PC-3 (cell line): ENCODE measurements around the gene MAST2. TPM values are rescaled to one million over a fixed set of nuclear protein-coding genes. Genes with fewer than 3 reads are reported as not detected.
"Not testable (repeated sequence)": the region's sequence is repeated elsewhere in the genome, so short reads cannot be mapped to it uniquely, and the experiment has no call there.

Source experiments
- ATAC-seq: fragments of 200-7000 bp; cut with Tn5 transposase; 2 replicates; pipeline ENCODE4 v1.9.1; 2020; ENCODE audit warnings: mild to moderate bottlenecking, moderate library complexity
- BruUV-seq: library from RNA; stranded (reverse); fragments of 400-500 nt; replicated peaks from 2 replicates; lab custom pipeline; 2021; lab: Mats Ljungman, UMichigan
- CTCF ChIA-PET: fragments of 300-600 bp; sonication (Branson Sonifier 250); formaldehyde crosslinking; loops from one replicate; lab custom pipeline; 2022; ENCODE audit warnings: antibody characterized with exemption; lab: Charles Lee
- POLR2A ChIA-PET: fragments of 300-600 bp; sonication (Branson Sonifier 250); formaldehyde crosslinking; loops from one replicate; lab custom pipeline; 2022; ENCODE audit warnings: antibody characterized with exemption; ENCODE audit not compliant: unreplicated experiment; lab: Charles Lee
- DNase-seq: peaks from one replicate; pipeline ENCODE4 v3.0.0-alpha.2; 2015
- H2AFZ ChIP-seq: fragments of 300-600 bp; sonication (generic); 2 replicates; pipeline ENCODE4 v1.6.0; 2016; ENCODE audit warnings: antibody characterized with exemption, low read length
- H3F3A ChIP-seq: fragments of 300-600 bp; sonication (generic); one replicate; pipeline ENCODE4 v1.6.0; 2017; ENCODE audit warnings: antibody characterized with exemption, low read length, control low read depth, mild to moderate bottlenecking; ENCODE audit not compliant: unreplicated experiment
- H3K27ac ChIP-seq: fragments of 300-600 bp; sonication (generic); 2 replicates; pipeline ENCODE4 v1.5.1; 2016; ENCODE audit warnings: mild to moderate bottlenecking, low read length
- H3K27me3 ChIP-seq: fragments of 300-600 bp; sonication (generic); 2 replicates; pipeline ENCODE4 v1.6.1; 2016; ENCODE audit warnings: low read length, mixed read lengths
- H3K36me3 ChIP-seq: fragments of 300-600 bp; sonication (generic); 2 replicates; pipeline ENCODE4 v1.6.1; 2016; ENCODE audit warnings: low read depth, mixed run types, low read length, mixed read lengths
- H3K4me1 ChIP-seq: fragments of 300-600 bp; sonication (generic); 2 replicates; pipeline ENCODE4 v1.5.1; 2016; ENCODE audit warnings: low read length; ENCODE audit not compliant: insufficient read depth
- H3K4me2 ChIP-seq: fragments of 300-600 bp; sonication (generic); 2 replicates; pipeline ENCODE4 v1.6.0; 2016; ENCODE audit warnings: low read length
- H3K4me3 ChIP-seq: fragments of 300-600 bp; sonication (generic); 2 replicates; pipeline ENCODE4 v1.5.1; 2016; ENCODE audit warnings: mild to moderate bottlenecking, low read length, mixed read lengths
- H3K79me2 ChIP-seq: fragments of 300-600 bp; sonication (generic); 2 replicates; pipeline ENCODE4 v1.6.1; 2017; ENCODE audit warnings: low read length, mixed read lengths
- H3K9ac ChIP-seq: fragments of 300-600 bp; sonication (generic); 2 replicates; pipeline ENCODE4 v1.6.0; 2016; ENCODE audit warnings: mild to moderate bottlenecking, low read length
- H3K9me2 ChIP-seq: fragments of 300-600 bp; sonication (generic); replicated peaks from 2 replicates; pipeline ENCODE4 v1.6.1; 2016; ENCODE audit warnings: mixed run types, low read length, mixed read lengths
- H3K9me3 ChIP-seq: fragments of 300-600 bp; sonication (generic); 2 replicates; pipeline ENCODE4 v1.6.1; 2016; ENCODE audit warnings: low read length, mixed read lengths
- H4K20me1 ChIP-seq: fragments of 300-600 bp; sonication (generic); 2 replicates; pipeline ENCODE4 v1.6.1; 2016; ENCODE audit warnings: low read length, mixed read lengths
- EZH2 ChIP-seq: fragments of 300-600 bp; sonication (generic); IDR thresholded peaks from one replicate; pipeline ENCODE4 v1.6.1; 2017; ENCODE audit warnings: antibody characterized with exemption, mild to moderate bottlenecking, low read length; ENCODE audit not compliant: unreplicated experiment
- EZH2phosphoT487 ChIP-seq: fragments of 300-600 bp; sonication (generic); IDR thresholded peaks from 2 replicates; pipeline ENCODE4 v1.6.1; 2018; ENCODE audit warnings: mild to moderate bottlenecking, antibody characterized with exemption, low read length, borderline replicate concordance
- intact Hi-C: fragments of 100-400 bp; cut with micrococcal nuclease; formaldehyde crosslinking; loops from 2 replicates; pipeline ENCODE4 v1.9.0; 2023
- total RNA-seq: library from RNA; depleted of rRNA; stranded (reverse); fragments of >200 nt; gene quantifications from 2 replicates; pipeline ENCODE4 v1.2.3, GENCODE V29; 2014
- TF ChIP-seq, protein P1 (sequence below): fragments of 300-600 bp; sonication (generic); conservative IDR thresholded peaks from 2 replicates; pipeline ENCODE4 v1.5.1; 2017; ENCODE audit warnings: antibody characterized with exemption, low read depth, mild to moderate bottlenecking, low read length

Gene MAST2
- total RNA-seq, 1 experiment from 2014 or later = 29.3 TPM

DNA sequence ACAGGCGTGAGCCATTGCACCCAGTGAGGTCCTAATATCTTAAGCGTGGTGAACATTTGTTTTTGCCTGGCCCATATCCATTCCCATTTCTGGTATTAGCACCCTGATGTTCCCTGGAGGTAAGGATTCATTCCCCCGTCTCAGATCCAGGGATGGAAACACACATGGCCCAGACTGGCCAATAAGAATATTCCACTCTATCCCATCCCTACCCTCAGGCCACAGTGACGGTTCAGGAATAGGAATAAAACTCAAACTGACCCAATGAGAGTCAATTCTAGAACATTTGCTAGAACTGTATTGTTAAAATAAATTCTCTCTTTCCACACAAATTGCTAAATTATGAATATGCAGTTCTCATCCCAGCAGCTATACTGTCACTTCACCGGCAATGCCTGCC, 252.9 kb downstream of the MAST2 start:
- Histone ChIP-seq H2AFZ (no peak overlapping the region), H3K36me3 (peaks cover 14% of the 10 kb centered on the region; the same call in 1 of the 2 replicates), H4K20me1 (no peaks in the 10 kb centered on the region), H3K4me3 (no peak overlapping the region), H3K9ac (no peak overlapping the region), H3K27me3 (no peaks in the 10 kb centered on the region), H3K4me2 (no peak overlapping the region), H3K9me3 (no peaks in the 10 kb centered on the region), H3K4me1 (no peaks in the 10 kb centered on the region), H3F3A (no peaks in the 10 kb centered on the region), H3K27ac (no peak overlapping the region), H3K79me2 (no peaks in the 10 kb centered on the region), H3K9me2 (no peaks in the 10 kb centered on the region)
- intact Hi-C loops = no loop called here
- ATAC-seq = no peak
- no TSS peak for BruUV-seq
- ChIA-PET CTCF (no interaction called here), POLR2A (no interaction called here)
- TF ChIP-seq EZH2 (no peak), EZH2phosphoT487 (no peak)
- TF ChIP-seq, protein P1, sequence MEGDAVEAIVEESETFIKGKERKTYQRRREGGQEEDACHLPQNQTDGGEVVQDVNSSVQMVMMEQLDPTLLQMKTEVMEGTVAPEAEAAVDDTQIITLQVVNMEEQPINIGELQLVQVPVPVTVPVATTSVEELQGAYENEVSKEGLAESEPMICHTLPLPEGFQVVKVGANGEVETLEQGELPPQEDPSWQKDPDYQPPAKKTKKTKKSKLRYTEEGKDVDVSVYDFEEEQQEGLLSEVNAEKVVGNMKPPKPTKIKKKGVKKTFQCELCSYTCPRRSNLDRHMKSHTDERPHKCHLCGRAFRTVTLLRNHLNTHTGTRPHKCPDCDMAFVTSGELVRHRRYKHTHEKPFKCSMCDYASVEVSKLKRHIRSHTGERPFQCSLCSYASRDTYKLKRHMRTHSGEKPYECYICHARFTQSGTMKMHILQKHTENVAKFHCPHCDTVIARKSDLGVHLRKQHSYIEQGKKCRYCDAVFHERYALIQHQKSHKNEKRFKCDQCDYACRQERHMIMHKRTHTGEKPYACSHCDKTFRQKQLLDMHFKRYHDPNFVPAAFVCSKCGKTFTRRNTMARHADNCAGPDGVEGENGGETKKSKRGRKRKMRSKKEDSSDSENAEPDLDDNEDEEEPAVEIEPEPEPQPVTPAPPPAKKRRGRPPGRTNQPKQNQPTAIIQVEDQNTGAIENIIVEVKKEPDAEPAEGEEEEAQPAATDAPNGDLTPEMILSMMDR = no peak
- DNase-seq = no peak

DNA sequence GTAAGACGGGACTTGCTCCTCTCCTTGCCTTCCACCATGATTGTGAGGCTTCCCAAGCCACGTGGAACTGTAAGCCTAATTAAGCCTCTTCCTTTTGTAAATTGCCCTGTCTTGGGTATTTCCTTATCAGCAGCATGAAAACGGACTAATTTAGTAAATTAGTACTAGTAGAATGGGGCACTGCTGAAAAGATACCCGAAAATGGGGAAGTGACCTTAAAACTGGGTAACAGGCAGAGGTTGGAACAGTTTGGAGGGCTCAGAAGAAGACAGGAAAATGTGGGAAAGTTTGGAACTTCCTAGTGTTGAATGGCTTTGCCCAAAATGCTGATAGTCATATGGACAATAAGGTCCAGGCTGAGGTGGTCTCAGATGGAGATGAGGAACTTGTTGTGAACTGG, 253.8 kb downstream of the MAST2 start:
- H2AFZ ChIP-seq, H3K9me2 ChIP-seq, H3K9me3 ChIP-seq, H3K27me3 ChIP-seq, BruUV-seq, H3K27ac ChIP-seq, intact Hi-C loops, H3F3A ChIP-seq, H3K4me3 ChIP-seq, H3K4me1 ChIP-seq, H4K20me1 ChIP-seq, H3K9ac ChIP-seq, ATAC-seq, H3K4me2 ChIP-seq, H3K79me2 ChIP-seq, CTCF ChIA-PET, POLR2A ChIA-PET, DNase-seq: not testable (repeated sequence)
- peaks cover 20% of the 10 kb centered on the region for H3K36me3 ChIP-seq

DNA sequence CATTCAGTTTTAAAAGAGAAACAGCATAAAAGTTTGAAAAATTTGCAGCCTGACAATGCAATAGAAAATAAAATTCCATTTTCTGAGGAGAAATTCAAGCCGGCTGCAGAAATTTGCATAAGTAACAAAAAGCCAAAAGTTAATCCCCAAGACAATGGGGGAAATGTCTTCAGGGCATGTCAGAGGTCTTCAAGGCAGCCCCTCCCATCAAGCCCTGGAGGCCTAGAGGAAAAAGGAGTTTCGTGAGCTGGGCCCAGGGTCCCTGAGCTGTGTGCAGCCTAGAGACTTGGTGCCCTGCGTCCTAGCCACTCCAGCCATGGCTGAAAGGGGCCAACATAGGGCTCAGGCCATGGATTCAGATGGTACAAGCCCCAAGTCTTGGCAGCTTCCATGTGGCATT, 254.4 kb downstream of the MAST2 start:
- Histone ChIP-seq H3K4me2 (no peak overlapping the region), H3K9ac (no peak overlapping the region), H3K4me1 (no peaks in the 10 kb centered on the region), H3K4me3 (no peak overlapping the region), H3K9me2 (no peaks in the 10 kb centered on the region), H3K9me3 (no peaks in the 10 kb centered on the region), H3K27ac (no peak overlapping the region), H3F3A (no peaks in the 10 kb centered on the region), H2AFZ (no peak overlapping the region), H3K79me2 (no peaks in the 10 kb centered on the region), H4K20me1 (no peaks in the 10 kb centered on the region), H3K36me3 (peaks cover 20% of the 10 kb centered on the region), H3K27me3 (no peaks in the 10 kb centered on the region)
- POLR2A ChIA-PET = no interaction called here
- CTCF ChIA-PET = no interaction called here
- no TSS peak for BruUV-seq
- intact Hi-C loops = no loop called here
- TF ChIP-seq EZH2phosphoT487 (no peak), EZH2 (no peak)
- TF ChIP-seq, protein P1 = no peak
- ATAC-seq = no peak
- DNase-seq = no peak
